Neutrophil (primary cell): ENCODE results near the gene JARID2.
A peak's percentile ranks its signal among the peaks of the same experiment; 100 is the strongest.

Experiments
- H3K27ac ChIP-seq: fragments of 200-600 bp; sonication (generic); 2 replicates; pipeline ENCODE4 v1.5.1; 2016; ENCODE audit warnings: mild to moderate bottlenecking, moderate library complexity
- H3K27me3 ChIP-seq: fragments of 200-600 bp; sonication (generic); 2 replicates; pipeline ENCODE4 v1.6.0; 2016; ENCODE audit warnings: mild to moderate bottlenecking
- H3K36me3 ChIP-seq: fragments of 200-600 bp; sonication (generic); 2 replicates; pipeline ENCODE4 v1.5.1; 2017
- H3K4me1 ChIP-seq, 2 experiments: fragments of 200-600 bp in 1 of 2; sonication (generic) in 1 of 2; 1 replicate in 1 of 2; 2 replicates in 1 of 2; pipeline versions ENCODE4 v1.5.1 to v1.6.1; 2013 to 2016; ENCODE audit warnings: low read depth in 1 of 2, low read length in 1 of 2, mild to moderate bottlenecking in 1 of 2, moderate library complexity in 1 of 2; ENCODE audit not compliant: control insufficient read depth in 1 of 2, insufficient read depth in 1 of 2
- H3K4me3 ChIP-seq, 2 experiments: fragments of 200-600 bp in 1 of 2; sonication (generic) in 1 of 2; 1 replicate in 1 of 2; 2 replicates in 1 of 2; pipeline ENCODE4 v1.5.1; 2013 to 2016; ENCODE audit warnings: low read depth in 1 of 2, low read length in 1 of 2, mild to moderate bottlenecking in 1 of 2, moderate library complexity in 1 of 2
- H3K9me3 ChIP-seq: fragments of 200-600 bp; sonication (generic); 2 replicates; pipeline ENCODE4 v1.5.1; 2016
- TF ChIP-seq, protein P1 (sequence below): fragments of 200-600 bp; sonication (generic); IDR thresholded peaks from 2 replicates; pipeline ENCODE4 v1.5.1; 2016; ENCODE audit warnings: antibody characterized with exemption

JARID2 gene

DNA sequence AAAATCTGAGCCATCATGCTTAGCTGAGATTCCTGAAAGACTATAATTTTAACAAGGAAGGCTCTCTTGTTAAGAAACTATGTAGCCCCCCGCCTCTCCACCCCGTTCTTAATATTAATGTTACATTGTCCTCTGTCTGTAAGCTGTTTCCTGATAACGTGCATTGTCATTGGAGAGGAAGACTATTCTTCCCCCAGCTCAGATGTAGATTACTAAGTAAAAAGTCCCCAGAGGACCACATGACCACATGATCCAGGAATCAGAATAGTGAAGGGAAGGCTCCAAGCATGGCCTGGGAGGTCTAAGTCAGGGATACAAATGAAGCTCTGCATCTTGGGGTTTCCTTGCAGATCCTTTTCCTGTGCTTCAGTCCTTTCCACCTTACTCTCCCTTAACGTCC lies 106.4 kb downstream of the JARID2 start:
- Histone ChIP-seq H3K27me3 (no peaks in the 10 kb centered on the region), H3K9me3 (no peaks in the 10 kb centered on the region), H3K36me3 (no peaks in the 10 kb centered on the region), H3K4me3 (no peak overlapping the region), H3K4me1 (peaks cover 61 to 77% of the 10 kb centered on the region in 2 experiments), H3K27ac (peak overlapping the region; percentile 39)
- TF ChIP-seq, protein P1, sequence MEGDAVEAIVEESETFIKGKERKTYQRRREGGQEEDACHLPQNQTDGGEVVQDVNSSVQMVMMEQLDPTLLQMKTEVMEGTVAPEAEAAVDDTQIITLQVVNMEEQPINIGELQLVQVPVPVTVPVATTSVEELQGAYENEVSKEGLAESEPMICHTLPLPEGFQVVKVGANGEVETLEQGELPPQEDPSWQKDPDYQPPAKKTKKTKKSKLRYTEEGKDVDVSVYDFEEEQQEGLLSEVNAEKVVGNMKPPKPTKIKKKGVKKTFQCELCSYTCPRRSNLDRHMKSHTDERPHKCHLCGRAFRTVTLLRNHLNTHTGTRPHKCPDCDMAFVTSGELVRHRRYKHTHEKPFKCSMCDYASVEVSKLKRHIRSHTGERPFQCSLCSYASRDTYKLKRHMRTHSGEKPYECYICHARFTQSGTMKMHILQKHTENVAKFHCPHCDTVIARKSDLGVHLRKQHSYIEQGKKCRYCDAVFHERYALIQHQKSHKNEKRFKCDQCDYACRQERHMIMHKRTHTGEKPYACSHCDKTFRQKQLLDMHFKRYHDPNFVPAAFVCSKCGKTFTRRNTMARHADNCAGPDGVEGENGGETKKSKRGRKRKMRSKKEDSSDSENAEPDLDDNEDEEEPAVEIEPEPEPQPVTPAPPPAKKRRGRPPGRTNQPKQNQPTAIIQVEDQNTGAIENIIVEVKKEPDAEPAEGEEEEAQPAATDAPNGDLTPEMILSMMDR: no peak

DNA sequence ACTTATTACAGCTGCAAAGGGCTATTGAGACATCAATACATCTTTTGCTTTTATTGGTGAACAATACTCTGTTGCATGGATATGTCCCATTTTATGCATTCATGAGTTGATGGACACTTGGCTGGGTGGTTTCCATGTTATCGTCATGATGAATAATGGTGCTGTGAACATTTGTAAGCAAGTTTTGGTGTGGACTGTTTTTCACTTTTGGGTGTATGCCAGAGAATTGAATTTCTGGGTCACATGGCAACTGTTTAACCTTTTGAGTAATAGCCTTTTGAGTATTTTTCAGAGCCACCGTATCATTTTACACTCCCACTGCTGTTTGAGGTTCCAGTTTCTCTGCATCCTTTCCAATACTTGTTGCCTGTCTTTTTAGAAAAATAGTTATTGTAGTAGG lies 107.0 kb downstream of the JARID2 start:
- Histone ChIP-seq H3K27ac (peak overlapping the region; percentile 39), H3K4me3 (no peak overlapping the region), H3K27me3 (no peaks in the 10 kb centered on the region), H3K9me3 (no peaks in the 10 kb centered on the region), H3K36me3 (no peaks in the 10 kb centered on the region), H3K4me1 (peaks cover 54 to 77% of the 10 kb centered on the region in 2 experiments)
- TF ChIP-seq, protein P1: no peak

DNA sequence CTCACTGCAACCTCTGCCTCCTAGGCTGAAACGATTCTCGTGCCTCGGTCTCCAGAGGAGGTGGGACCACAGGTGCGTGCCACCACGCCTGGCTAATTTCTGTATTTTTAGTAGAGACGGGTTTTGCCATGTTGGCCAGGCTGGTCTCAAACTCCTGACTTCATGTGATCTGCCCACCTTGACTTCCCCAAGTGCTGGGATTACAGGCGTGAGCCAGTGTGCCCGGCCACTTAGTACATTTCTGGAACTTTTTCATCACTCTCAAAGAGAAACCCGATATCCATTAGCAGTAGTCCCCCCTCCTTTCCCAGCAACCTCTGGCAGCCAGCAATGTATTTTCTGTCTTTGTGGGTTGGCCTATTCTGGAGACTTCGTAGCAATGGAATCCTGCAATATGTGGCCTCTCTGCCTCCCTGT lies 109.8 kb downstream of the JARID2 start:
- Histone ChIP-seq H3K9me3 (no peaks in the 10 kb centered on the region), H3K4me1 (peaks cover 60 to 87% of the 10 kb centered on the region in 2 experiments), H3K4me3 (peak overlapping the region in 1 of 2 experiments; percentile 14), H3K27me3 (no peaks in the 10 kb centered on the region), H3K27ac (peak overlapping the region; percentile 63), H3K36me3 (no peaks in the 10 kb centered on the region)
- TF ChIP-seq, protein P1: no peak

DNA sequence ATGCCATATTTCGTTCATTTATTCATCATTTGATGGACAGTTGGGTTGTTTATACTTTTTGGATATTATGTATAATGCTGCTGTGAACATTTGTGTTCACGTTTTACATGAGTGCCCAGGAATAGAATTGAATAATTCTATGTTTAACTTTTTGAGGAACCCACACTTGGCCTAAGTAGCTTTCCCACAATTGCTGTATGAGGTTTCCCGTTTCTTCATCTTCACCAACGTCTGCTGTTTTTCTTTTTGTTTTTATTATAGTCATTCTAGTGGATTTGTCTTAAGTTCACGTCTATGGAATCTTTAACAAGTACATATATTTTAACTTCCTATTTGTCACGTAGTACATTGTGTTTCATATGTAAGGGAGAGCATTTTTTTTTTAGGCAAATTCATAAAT lies 110.3 kb downstream of the JARID2 start:
- TF ChIP-seq, protein P1: no peak
- Histone ChIP-seq H3K9me3 (no peaks in the 10 kb centered on the region), H3K4me3 (peak overlapping the region in 1 of 2 experiments; percentile 14)

DNA sequence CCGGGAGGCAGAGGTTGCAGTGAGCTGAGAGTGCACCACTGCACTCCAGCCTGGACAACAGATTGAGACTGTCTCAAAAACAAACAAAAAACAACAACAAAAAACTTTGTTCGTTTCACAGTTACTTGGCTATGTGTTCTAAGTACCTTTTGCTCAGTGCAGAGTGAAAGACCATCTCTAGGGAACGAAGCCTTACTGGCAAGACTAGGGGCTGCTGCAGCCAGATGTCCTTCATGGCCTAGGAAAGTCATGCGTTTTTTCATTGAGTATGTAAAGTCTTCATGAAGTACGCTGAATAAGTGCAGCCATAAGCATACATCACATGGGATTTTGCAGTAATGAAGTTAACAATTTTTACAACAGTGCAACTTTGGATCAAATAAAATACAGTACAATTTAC lies 111.1 kb downstream of the JARID2 start:
- peaks cover 63 to 84% of the 10 kb centered on the region in 2 experiments for H3K4me1 ChIP-seq
- no peak overlapping the region for H3K4me3 ChIP-seq
- H3K27ac ChIP-seq: peak overlapping the region; percentile 63
- no peaks in the 10 kb centered on the region for H3K27me3 ChIP-seq
- no peaks in the 10 kb centered on the region for H3K36me3 ChIP-seq
- TF ChIP-seq, protein P1: no peak
- H3K9me3 ChIP-seq: no peaks in the 10 kb centered on the region

More for the DNA sequence above, 110.3 kb downstream of the JARID2 start:
- H3K27ac ChIP-seq: peak overlapping the region; percentile 63
- no peaks in the 10 kb centered on the region for H3K27me3 ChIP-seq
- H3K4me1 ChIP-seq: peaks cover 60 to 87% of the 10 kb centered on the region in 2 experiments
- H3K36me3 ChIP-seq: no peaks in the 10 kb centered on the region

DNA sequence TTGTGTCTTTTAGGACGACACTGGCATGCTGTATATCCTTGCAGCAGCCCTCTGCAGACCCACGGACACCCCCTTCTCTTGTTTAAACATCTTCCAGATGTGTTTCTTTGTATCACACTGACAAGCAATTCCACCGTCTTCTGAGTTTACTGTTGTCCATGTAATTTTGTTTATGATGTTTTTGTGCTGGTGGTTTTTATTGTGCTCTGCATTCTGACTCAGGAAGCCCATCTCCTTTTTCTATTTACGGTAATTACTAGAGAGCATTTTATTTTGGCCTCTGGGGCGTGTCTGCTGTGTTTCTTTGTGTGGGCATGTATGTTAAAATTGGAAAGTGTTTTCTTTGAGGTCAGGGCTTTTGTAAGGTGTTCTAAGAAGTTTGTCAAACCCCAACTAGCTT lies 111.9 kb downstream of the JARID2 start:
- peaks cover 63 to 84% of the 10 kb centered on the region in 2 experiments for H3K4me1 ChIP-seq
- H3K27ac ChIP-seq: no peak overlapping the region
- no peaks in the 10 kb centered on the region for H3K9me3 ChIP-seq
- H3K4me3 ChIP-seq: no peak overlapping the region
- TF ChIP-seq, protein P1: no peak
- no peaks in the 10 kb centered on the region for H3K36me3 ChIP-seq
- H3K27me3 ChIP-seq: no peaks in the 10 kb centered on the region
